ENCODE measurements around the gene UST.
"Not testable (repeated sequence)": the region's sequence is repeated elsewhere in the genome, so short reads cannot be mapped to it uniquely, and the experiment has no call there.

The UST gene

GRCh38 chr6:148973538-148974208 lies 226.8 kb downstream of the UST start:
- peak; percentile 40 for DNase-seq (ENCODE audit: low spot score)

GRCh38 chr6:148974351-148974750 lies 227.5 kb downstream of the UST start:
- no peak for DNase-seq (ENCODE audit: low spot score)

- DNase-seq (ENCODE audit: low spot score): not testable (repeated sequence)
Measured at GRCh38 chr6:148978298-148978697, 231.5 kb downstream of the UST start.

- no peak for DNase-seq (ENCODE audit: low spot score)
Measured at GRCh38 chr6:148979014-148979901, 232.4 kb downstream of the UST start.

GRCh38 chr6:148980234-148980633 lies 233.4 kb downstream of the UST start:
- no peak for DNase-seq (ENCODE audit: low spot score)

- no peak for DNase-seq (ENCODE audit: low spot score)
Measured at GRCh38 chr6:148981515-148981914, 234.7 kb downstream of the UST start.

- DNase-seq (ENCODE audit: low spot score): no peak
Measured at GRCh38 chr6:148983101-148983761, 236.4 kb downstream of the UST start.

- no peak for DNase-seq (ENCODE audit: low spot score)
Measured at GRCh38 chr6:148983966-148984365, 237.1 kb downstream of the UST start.

GRCh38 chr6:148984531-148985056 lies 237.8 kb downstream of the UST start:
- no peak for DNase-seq (ENCODE audit: low spot score)

- DNase-seq (ENCODE audit: low spot score): no peak
Measured at GRCh38 chr6:148985499-148985898, 238.7 kb downstream of the UST start.

- DNase-seq (ENCODE audit: low spot score): no peak
Measured at GRCh38 chr6:148986608-148987007, 239.8 kb downstream of the UST start.

GRCh38 chr6:148987982-148988381 lies 241.2 kb downstream of the UST start:
- DNase-seq (ENCODE audit: low spot score): no peak

- no peak for DNase-seq (ENCODE audit: low spot score)
Measured at GRCh38 chr6:148989585-148989984, 242.8 kb downstream of the UST start.

- no peak for DNase-seq (ENCODE audit: low spot score)
Measured at GRCh38 chr6:148990403-148990802, 243.6 kb downstream of the UST start.

- peak; percentile 25 for DNase-seq (ENCODE audit: low spot score)
Measured at GRCh38 chr6:148996815-148997214, 250.0 kb downstream of the UST start.

GRCh38 chr6:148997865-148998264 lies 251.0 kb downstream of the UST start:
- no peak for DNase-seq (ENCODE audit: low spot score)

- DNase-seq (ENCODE audit: low spot score): peak; percentile 82
Measured at GRCh38 chr6:148998704-148999103, 251.9 kb downstream of the UST start.

- DNase-seq (ENCODE audit: low spot score): no peak
Measured at GRCh38 chr6:148999501-148999900, 252.7 kb downstream of the UST start.

- DNase-seq (ENCODE audit: low spot score): peak; percentile 28
Measured at GRCh38 chr6:148999929-149000468, 253.2 kb downstream of the UST start.

- no peak for DNase-seq (ENCODE audit: low spot score)
Measured at GRCh38 chr6:149001422-149001821, 254.6 kb downstream of the UST start.

- no peak for DNase-seq (ENCODE audit: low spot score)
Measured at GRCh38 chr6:149003560-149003959, 256.7 kb downstream of the UST start.

GRCh38 chr6:149004664-149005063 lies 257.8 kb downstream of the UST start:
- DNase-seq (ENCODE audit: low spot score): no peak
